COLO829 (cell line): Measurements from ENCODE around the gene PGRMC1.
"Not testable (repeated sequence)": the region's sequence is repeated elsewhere in the genome, so short reads cannot be mapped to it uniquely, and the experiment has no call there.

ENCODE experiments used
- DNase-seq: peaks from one replicate; pipeline ENCODE4 v3.0.0; 2012; ENCODE audit warnings: low spot score

PGRMC1 gene

DNA sequence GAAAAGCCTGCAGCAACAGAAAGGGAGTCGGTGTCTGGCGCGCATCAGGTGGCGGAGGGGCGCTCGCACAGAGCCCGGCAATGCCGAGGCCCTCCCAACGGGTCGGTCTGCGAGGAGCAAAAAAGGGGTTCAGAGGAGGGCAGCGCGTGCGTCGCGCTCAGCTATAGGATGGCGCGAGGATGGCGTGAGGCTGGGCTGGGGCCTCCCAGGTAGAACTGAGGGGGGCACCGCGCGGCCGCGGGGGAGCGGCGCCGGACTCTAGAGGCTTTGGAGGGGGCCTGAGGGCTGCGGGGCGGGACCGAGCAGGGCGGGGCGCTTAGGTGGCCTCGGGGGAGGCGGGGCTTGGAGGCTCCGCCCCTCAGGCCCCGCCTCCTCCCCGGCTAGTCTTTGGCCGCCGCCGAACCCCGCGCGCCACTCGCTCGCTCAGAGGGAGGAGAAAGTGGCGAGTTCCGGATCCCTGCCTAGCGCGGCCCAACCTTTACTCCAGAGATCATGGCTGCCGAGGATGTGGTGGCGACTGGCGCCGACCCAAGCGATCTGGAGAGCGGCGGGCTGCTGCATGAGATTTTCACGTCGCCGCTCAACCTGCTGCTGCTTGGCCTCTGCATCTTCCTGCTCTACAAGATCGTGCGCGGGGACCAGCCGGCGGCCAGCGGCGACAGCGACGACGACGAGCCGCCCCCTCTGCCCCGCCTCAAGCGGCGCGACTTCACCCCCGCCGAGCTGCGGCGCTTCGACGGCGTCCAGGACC lies at the start of gene PGRMC1:
Gene PGRMC1, plus strand, starts transcription at position 414 of the 751 bp plus-strand sequence. Its CDS starts 79 bp downstream, at position 493.
- peak; percentile 52 for DNase-seq

DNA sequence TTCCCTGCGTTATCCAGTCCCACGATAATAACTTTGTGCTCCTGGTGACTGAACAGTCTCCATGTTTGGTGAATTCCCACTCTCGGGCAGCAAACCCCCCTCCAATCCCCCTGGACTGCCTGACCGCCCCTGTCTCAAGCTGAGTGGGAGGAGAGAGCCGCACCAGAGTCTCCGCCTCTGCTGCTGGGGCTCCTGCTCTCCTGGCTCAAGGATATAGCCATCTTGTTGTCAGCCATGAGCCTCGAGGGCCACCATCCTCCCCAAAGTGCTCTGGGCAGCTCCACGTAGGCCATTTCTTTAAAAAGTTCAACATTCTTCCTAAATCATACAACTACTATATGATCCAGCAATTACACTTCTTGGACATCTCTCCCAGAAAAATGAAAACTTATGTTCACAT lies 49.3 kb upstream of the PGRMC1 start:
- no peak for DNase-seq

DNA sequence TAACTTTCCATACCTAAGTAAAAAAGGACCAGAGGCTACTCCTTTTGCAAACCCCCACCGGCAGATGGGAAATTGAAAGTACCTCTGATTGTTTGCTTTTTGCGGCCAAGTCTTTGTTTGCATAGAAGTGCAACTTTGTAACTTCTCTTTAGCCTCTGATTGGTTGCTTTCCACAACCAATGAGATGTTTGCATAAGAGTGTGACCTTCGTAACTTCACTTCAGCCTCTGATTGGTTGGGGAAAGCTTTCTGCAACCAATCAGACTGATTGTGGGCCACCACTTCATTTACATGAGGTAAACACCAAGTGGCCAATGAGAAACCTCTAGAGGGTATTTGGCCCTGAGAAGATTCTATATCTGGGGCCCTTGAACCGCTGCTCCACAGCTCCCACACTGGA lies 48.8 kb upstream of the PGRMC1 start:
- DNase-seq: no peak

GRCh38 chrX:119189115-119189514 lies 47.0 kb upstream of the PGRMC1 start:
- DNase-seq: no peak

DNA sequence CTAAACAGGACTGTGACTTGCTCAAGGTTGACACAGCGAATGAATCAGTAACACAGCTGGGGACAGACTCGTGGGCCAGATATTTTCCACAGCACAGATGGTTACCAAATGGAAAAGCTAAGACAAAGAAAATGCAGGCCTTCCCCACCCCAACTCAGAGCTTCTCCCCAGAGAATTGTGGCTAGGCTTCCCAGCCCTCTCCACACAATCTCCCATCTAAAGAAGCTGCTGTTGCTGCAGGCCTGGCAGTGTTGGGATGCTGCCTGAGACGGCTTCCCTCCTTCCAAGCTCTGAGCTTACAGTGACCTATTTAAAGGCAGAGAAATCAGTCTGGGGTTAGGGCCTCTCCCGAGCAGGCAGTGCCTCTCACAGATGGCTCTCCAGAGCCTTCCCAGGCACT lies 46.5 kb upstream of the PGRMC1 start:
- DNase-seq: no peak

DNA sequence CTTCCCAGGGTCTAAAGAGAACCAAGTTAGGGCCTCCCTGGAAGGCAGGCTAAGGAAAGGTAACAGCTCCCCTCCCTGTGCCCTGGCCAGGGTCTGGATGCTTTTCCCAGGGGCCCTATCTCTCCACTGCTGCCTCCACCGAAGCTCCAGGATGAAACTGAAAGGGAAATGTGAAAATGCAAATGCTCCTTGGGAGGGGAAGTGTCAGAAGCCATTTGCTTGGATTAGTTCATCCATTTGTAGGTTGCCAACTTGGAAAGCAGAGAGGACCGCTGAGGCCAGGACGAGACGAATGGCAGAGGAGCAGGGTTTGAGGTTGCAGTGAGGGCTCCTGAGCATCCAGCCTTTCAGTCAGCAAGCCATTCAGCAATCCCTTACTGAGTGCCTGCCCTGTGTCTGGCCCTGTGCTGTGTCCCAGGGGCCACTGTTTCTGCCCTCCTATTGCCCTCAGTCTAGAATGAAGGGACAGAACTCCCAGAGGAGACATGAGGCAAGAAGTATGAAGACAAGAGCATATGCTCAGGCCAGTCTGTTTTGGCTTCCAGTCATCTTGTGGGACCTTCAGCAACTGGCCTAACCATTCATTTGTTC lies 45.9 kb upstream of the PGRMC1 start:
- no peak for DNase-seq

GRCh38 chrX:119190831-119191230 lies 45.3 kb upstream of the PGRMC1 start:
- no peak for DNase-seq

DNA sequence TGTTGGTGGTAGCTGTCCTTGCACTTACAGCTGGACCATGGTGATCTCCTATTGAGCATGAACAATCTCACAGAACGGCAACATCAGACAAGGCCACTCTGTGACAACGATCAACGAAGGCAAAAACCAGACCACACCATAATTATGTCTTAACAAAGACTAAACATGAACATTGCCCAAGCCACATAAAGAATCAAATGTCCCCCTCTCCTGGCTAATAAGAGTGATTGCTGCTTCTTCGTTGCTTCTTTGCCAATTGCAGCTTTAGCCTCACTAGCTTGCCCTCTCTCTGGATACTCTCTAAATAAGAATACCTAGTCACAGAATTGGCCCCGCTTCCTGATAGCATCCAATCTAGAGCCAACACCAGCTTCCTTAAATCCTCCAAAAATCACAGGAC lies 41.5 kb upstream of the PGRMC1 start:
- DNase-seq: peak; percentile 8

GRCh38 chrX:119201570-119201969 lies 34.5 kb upstream of the PGRMC1 start:
- no peak for DNase-seq

DNA sequence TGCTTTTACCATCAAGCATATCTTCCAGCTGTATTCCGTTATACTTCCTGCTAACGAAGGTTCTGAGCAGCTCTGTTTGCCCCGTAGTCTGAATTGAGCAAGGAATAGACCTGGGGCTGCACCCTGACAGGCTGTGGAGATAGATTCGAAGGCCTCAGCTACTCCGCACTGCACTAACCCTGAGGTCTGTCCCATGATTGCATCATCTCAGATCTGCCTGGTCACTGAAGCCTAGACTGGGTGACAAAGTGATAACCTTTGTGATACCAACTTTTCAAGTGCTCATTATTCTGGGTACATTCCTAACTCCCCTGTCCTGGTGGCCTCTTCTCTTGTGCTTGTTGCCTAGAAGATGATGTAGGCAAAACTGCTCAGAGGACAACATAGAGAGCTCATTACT lies 29.9 kb upstream of the PGRMC1 start:
- DNase-seq: no peak

DNA sequence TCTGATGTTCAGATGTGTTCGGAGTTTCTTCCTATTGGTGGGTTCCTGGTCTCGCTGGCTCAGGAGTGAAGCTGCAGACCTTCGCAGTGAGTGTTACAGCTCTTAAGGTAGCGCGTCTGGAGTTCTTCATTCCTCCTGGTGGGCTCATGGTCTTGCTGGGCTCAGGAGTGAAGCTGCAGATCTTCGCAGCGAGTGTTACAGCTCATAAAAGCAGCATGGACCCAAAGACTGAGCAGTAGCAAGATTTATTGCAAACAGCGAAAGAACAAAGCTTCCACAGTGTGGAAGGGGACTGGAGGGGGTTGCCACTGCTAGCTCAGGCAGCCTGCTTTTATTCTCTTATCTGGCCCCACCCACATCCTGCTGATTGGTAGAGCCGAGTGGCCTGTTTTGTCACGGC lies 28.6 kb upstream of the PGRMC1 start:
- DNase-seq: not testable (repeated sequence)

DNA sequence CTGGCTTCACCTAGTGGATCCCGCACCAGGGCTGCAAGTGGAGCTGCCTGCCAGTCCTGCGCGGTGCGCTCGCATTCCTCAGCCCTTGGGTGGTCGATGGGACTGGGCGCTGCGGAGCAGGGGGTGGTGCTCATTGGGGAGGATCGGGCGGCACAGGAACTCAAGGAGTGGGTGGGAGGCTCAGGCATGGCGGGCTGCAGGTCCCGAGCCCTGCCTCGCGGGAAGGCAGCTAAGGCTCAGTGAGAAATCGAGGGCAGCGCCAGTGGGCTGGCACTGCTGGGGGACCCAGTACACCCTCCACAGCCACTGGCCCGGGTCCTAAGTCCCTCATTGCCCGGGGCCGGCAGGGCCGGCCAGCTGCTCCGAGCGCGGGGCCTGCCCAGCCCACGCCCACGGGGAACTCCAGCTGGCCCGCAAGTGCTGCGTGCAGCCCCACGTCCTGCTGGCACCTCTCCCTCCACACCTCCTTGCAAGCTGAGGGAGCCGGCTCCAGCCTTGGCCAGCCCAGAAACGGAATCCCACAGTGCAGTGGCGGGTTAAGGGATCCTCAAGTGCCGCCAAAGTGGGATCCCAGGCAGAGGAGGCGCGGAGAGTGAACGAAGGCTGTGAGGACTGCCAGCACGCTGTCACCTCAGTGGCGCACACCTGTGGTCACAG lies 27.6 kb upstream of the PGRMC1 start:
- no peak for DNase-seq

DNA sequence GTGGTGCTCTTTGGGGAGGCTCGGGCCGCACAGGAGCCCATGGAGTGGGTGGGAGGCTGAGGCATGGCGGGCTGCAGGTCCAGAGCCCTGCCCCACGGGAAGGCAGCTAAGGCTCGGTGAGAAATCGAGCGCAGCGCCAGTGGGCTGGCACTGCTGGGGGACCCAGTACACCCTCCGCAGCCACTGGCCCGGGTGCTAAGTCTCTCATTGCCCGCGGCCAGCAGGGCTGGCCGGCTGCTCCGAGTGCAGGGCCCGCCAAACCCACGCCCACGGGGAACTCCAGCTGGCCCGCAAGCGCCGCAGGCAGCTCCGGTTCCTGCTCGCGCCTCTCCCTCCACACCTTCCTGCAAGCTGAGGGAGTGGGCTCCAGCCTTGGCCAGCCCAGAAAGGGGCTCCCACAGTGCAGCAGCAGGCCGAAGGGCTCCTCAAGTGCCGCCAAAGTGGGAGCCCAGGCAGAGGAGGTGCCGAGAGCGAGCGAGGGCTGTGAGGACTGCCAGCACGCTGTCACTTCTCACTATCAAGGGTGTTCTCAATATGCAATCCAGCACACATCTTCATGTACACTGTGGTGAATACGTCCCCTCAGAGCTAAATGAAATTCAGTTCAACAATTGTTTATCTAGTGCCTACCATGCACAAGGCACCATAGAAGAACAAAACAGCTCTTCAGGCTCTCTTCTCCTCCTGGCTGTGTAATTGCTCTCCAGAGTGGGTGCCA lies 25.0 kb upstream of the PGRMC1 start:
- not testable (repeated sequence) for DNase-seq

GRCh38 chrX:119211649-119212014 lies 24.5 kb upstream of the PGRMC1 start:
- no peak for DNase-seq

GRCh38 chrX:119218198-119218597 lies 17.9 kb upstream of the PGRMC1 start:
- DNase-seq: no peak

GRCh38 chrX:119222932-119223331 lies 13.2 kb upstream of the PGRMC1 start:
- no peak for DNase-seq

- no peak for DNase-seq
Observed at GRCh38 chrX:119223783-119224182, 12.3 kb upstream of the PGRMC1 start.

DNA sequence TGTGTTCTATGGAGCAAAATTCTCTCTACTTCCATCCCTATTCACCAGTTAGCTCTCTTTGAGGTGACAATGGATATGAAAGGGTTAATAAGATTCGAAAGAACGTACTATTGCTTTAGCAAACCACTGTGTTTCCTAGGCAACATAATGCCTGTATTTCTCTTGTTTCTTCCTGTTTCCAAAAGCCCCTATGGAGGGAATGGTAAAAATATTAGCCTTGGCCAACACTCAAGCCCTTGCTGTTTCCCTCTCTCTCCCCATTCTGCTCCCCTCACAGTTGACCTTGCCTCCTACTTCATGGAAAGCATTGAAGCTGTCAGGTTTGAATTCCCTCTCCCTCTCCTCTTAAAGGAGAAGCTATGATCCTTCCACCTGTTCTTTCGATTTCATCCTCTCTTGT lies 9.6 kb upstream of the PGRMC1 start:
- DNase-seq: no peak

DNA sequence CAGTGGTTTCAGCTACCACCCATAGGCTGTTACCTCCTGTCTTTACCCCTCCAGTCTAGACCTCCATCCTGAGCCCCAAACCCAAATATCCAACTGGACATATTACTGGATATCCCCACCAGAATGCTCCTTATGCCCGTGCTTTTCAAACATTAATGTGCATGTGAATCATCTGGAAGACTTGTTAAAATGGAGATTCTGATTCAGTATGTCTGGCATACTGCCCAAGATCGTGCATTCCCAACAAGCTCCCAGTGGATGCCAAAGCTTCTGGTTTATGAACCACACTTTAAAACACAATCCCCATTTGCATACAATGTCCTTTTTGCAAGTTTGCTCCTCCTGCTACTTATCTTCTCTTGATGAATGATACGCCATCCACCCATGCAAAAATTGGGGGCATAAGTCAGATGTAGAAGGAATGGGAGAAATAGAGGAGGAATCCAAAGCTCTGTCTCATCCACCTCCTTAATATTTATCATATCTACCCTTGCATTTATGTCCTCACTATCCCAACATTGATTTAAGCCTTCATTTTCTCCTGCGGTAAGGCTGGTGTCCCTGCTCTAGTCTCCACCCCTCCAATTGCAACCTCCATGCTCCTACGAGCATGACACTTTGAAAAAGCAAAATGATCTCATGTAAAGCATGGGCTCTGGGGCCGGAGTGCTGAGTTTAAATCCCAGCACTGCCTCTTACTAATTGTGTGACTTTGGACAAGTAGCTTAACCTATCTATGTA lies 7.4 kb upstream of the PGRMC1 start:
- no peak for DNase-seq

GRCh38 chrX:119229253-119229615 lies 6.9 kb upstream of the PGRMC1 start:
- DNase-seq: no peak

DNA sequence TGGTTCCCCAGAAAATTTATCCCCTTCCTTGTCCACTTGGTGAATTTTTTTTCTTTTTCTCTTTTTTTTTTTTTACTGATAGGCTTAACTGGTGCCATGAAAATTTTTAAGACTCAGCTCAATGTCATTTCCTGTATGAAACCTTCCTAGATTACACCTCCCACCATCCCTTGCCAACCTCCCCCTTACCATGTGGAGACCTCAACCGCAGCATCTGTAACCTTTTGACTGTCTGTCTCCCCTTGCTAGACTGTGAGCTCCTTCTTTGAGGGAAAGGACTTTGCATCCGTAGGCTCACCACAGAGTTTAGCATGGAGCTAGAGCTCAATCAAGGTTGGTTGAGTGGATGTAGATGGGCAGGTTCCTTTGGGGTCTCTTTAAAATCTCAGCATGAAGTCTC lies 5.2 kb upstream of the PGRMC1 start:
- no peak for DNase-seq

- DNase-seq: no peak
Observed at GRCh38 chrX:119231936-119232445, 4.1 kb upstream of the PGRMC1 start.
